ENCODE measurements around the gene NCKAP5. TPM values are rescaled to one million over a fixed set of nuclear protein-coding genes. Genes with fewer than 3 reads are reported as not detected.

The NCKAP5 gene
- total RNA-seq, 1 donor from 2014 or later: 2.7 TPM

- H3K27ac ChIP-seq (ENCODE audit: low read depth, low read length): no peak overlapping the region
- no peaks in the 10 kb centered on the region for H3K36me3 ChIP-seq (ENCODE audit: insufficient read depth, low read length)
- H3K4me3 Mint-ChIP-seq (ENCODE audit: unreplicated experiment): no peak overlapping the region
- DNase-seq (ENCODE audit: low read depth) (peak; percentile 48), FAIRE-seq (no peak)
- H3K27ac Mint-ChIP-seq (ENCODE audit: unreplicated experiment): no peak overlapping the region
- H3K27me3 ChIP-seq (ENCODE audit: insufficient read depth, low read length): no peaks in the 10 kb centered on the region
- no peak overlapping the region for H2AFZ ChIP-seq (ENCODE audit: low read depth, low read length)
- no peaks in the 10 kb centered on the region for H4K20me1 ChIP-seq (ENCODE audit: insufficient read depth, low read length)
- no peak overlapping the region for H3K9ac ChIP-seq (ENCODE audit: low read length)
- H3K4me3 ChIP-seq (ENCODE audit: insufficient read depth, low read depth, low read length): no peak overlapping the region
- H3K9me3 ChIP-seq (ENCODE audit: insufficient read depth, low read depth, low read length): no peaks in the 10 kb centered on the region
- no peaks in the 10 kb centered on the region for H3K79me2 ChIP-seq (ENCODE audit: insufficient read depth, low read length)
- no peaks in the 10 kb centered on the region for H3K4me1 ChIP-seq (ENCODE audit: insufficient read depth, low read length)
- no peaks in the 10 kb centered on the region for H3K4me1 Mint-ChIP-seq (ENCODE audit: low read depth, unreplicated experiment)
- H3K36me3 Mint-ChIP-seq (ENCODE audit: low read depth, unreplicated experiment): no peaks in the 10 kb centered on the region
- TF ChIP-seq, protein P1, sequence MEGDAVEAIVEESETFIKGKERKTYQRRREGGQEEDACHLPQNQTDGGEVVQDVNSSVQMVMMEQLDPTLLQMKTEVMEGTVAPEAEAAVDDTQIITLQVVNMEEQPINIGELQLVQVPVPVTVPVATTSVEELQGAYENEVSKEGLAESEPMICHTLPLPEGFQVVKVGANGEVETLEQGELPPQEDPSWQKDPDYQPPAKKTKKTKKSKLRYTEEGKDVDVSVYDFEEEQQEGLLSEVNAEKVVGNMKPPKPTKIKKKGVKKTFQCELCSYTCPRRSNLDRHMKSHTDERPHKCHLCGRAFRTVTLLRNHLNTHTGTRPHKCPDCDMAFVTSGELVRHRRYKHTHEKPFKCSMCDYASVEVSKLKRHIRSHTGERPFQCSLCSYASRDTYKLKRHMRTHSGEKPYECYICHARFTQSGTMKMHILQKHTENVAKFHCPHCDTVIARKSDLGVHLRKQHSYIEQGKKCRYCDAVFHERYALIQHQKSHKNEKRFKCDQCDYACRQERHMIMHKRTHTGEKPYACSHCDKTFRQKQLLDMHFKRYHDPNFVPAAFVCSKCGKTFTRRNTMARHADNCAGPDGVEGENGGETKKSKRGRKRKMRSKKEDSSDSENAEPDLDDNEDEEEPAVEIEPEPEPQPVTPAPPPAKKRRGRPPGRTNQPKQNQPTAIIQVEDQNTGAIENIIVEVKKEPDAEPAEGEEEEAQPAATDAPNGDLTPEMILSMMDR (IDR thresholded peaks at IDR 0.05; ENCODE audit: insufficient read depth, low read depth, low read length): no peak
- no peak for TF ChIP-seq EZH2 (IDR thresholded peaks at IDR 0.05; ENCODE audit: insufficient read depth, low read length)
- no peak overlapping the region for H3K4me2 ChIP-seq (ENCODE audit: low read length)
- H3K9me3 Mint-ChIP-seq (ENCODE audit: unreplicated experiment): no peaks in the 10 kb centered on the region
- H3K27me3 Mint-ChIP-seq (ENCODE audit: low read depth, unreplicated experiment): no peaks in the 10 kb centered on the region
Measured at GRCh38 chr2:133166031-133166430, 402.2 kb downstream of the NCKAP5 start.

GRCh38 chr2:133163111-133163510 lies 405.2 kb downstream of the NCKAP5 start:
- no peak overlapping the region for H3K9ac ChIP-seq (ENCODE audit: low read length)
- DNase-seq (ENCODE audit: low read depth) (no peak), FAIRE-seq (no peak)
- H3K9me3 Mint-ChIP-seq (ENCODE audit: unreplicated experiment): no peaks in the 10 kb centered on the region
- H3K27me3 ChIP-seq (ENCODE audit: insufficient read depth, low read length): no peaks in the 10 kb centered on the region
- no peaks in the 10 kb centered on the region for H3K4me1 Mint-ChIP-seq (ENCODE audit: low read depth, unreplicated experiment)
- H3K9me3 ChIP-seq (ENCODE audit: insufficient read depth, low read depth, low read length): no peaks in the 10 kb centered on the region
- H3K4me3 ChIP-seq (ENCODE audit: insufficient read depth, low read depth, low read length): no peak overlapping the region
- no peak overlapping the region for H2AFZ ChIP-seq (ENCODE audit: low read depth, low read length)
- no peak overlapping the region for H3K4me2 ChIP-seq (ENCODE audit: low read length)
- H3K27ac Mint-ChIP-seq (ENCODE audit: unreplicated experiment): no peak overlapping the region
- no peaks in the 10 kb centered on the region for H3K36me3 ChIP-seq (ENCODE audit: insufficient read depth, low read length)
- no peaks in the 10 kb centered on the region for H3K79me2 ChIP-seq (ENCODE audit: insufficient read depth, low read length)
- no peaks in the 10 kb centered on the region for H3K27me3 Mint-ChIP-seq (ENCODE audit: low read depth, unreplicated experiment)
- no peaks in the 10 kb centered on the region for H4K20me1 ChIP-seq (ENCODE audit: insufficient read depth, low read length)
- TF ChIP-seq EZH2 (IDR thresholded peaks at IDR 0.05; ENCODE audit: insufficient read depth, low read length): no peak
- TF ChIP-seq, protein P1 (IDR thresholded peaks at IDR 0.05; ENCODE audit: insufficient read depth, low read depth, low read length): no peak
- no peaks in the 10 kb centered on the region for H3K36me3 Mint-ChIP-seq (ENCODE audit: low read depth, unreplicated experiment)
- H3K27ac ChIP-seq (ENCODE audit: low read depth, low read length): no peak overlapping the region
- no peak overlapping the region for H3K4me3 Mint-ChIP-seq (ENCODE audit: unreplicated experiment)
- H3K4me1 ChIP-seq (ENCODE audit: insufficient read depth, low read length): no peaks in the 10 kb centered on the region

- Histone ChIP-seq H3K9ac (ENCODE audit: low read length) (no peak overlapping the region), H3K36me3 (ENCODE audit: insufficient read depth, low read length) (no peaks in the 10 kb centered on the region), H3K27me3 (ENCODE audit: insufficient read depth, low read length) (no peaks in the 10 kb centered on the region), H3K4me1 (ENCODE audit: insufficient read depth, low read length) (no peaks in the 10 kb centered on the region), H2AFZ (ENCODE audit: low read depth, low read length) (no peak overlapping the region), H3K4me3 (ENCODE audit: insufficient read depth, low read depth, low read length) (no peak overlapping the region), H3K4me2 (ENCODE audit: low read length) (no peak overlapping the region), H3K79me2 (ENCODE audit: insufficient read depth, low read length) (no peaks in the 10 kb centered on the region), H3K9me3 (ENCODE audit: insufficient read depth, low read depth, low read length) (no peaks in the 10 kb centered on the region), H4K20me1 (ENCODE audit: insufficient read depth, low read length) (no peaks in the 10 kb centered on the region), H3K27ac (ENCODE audit: low read depth, low read length) (no peak overlapping the region)
- H3K36me3 Mint-ChIP-seq (ENCODE audit: low read depth, unreplicated experiment): no peaks in the 10 kb centered on the region
- H3K4me3 Mint-ChIP-seq (ENCODE audit: unreplicated experiment): no peak overlapping the region
- FAIRE-seq (no peak), DNase-seq (ENCODE audit: low read depth) (no peak)
- H3K4me1 Mint-ChIP-seq (ENCODE audit: low read depth, unreplicated experiment): no peaks in the 10 kb centered on the region
- TF ChIP-seq, protein P1 (IDR thresholded peaks at IDR 0.05; ENCODE audit: insufficient read depth, low read depth, low read length): no peak
- no peak for TF ChIP-seq EZH2 (IDR thresholded peaks at IDR 0.05; ENCODE audit: insufficient read depth, low read length)
- H3K9me3 Mint-ChIP-seq (ENCODE audit: unreplicated experiment): peaks cover 8% of the 10 kb centered on the region
- no peaks in the 10 kb centered on the region for H3K27me3 Mint-ChIP-seq (ENCODE audit: low read depth, unreplicated experiment)
- no peak overlapping the region for H3K27ac Mint-ChIP-seq (ENCODE audit: unreplicated experiment)
Measured at GRCh38 chr2:133158442-133158841, 409.8 kb downstream of the NCKAP5 start.
